NB4 (cell line): ENCODE measurements around the gene FBXO7.

Experiments used
- DNase-seq: peaks from one replicate; pipeline ENCODE4 v3.0.0; 2010; ENCODE audit warnings: low read depth
- H3K4me3 ChIP-seq: one replicate; pipeline ENCODE4 v1.5.1; 2011; ENCODE audit warnings: mild to moderate bottlenecking, low read depth, low read length, moderate library complexity
- MAX ChIP-seq: IDR thresholded peaks from 2 replicates; pipeline ENCODE4 v1.6.1; 2011; ENCODE audit warnings: low read depth, low read length
- MYC ChIP-seq: IDR thresholded peaks from 2 replicates; pipeline ENCODE4 v1.6.1; 2011; ENCODE audit warnings: low read depth, low read length
- POLR2A ChIP-seq: IDR thresholded peaks from 2 replicates; pipeline ENCODE4 v1.6.1; 2011; ENCODE audit warnings: mild to moderate bottlenecking; ENCODE audit not compliant: insufficient read length; ENCODE audit errors: extremely low read depth
- TF ChIP-seq, protein P1 (sequence below): IDR thresholded peaks from one replicate; pipeline ENCODE4 v1.5.1; 2012; ENCODE audit warnings: low read depth, low read length

FBXO7 gene

DNA sequence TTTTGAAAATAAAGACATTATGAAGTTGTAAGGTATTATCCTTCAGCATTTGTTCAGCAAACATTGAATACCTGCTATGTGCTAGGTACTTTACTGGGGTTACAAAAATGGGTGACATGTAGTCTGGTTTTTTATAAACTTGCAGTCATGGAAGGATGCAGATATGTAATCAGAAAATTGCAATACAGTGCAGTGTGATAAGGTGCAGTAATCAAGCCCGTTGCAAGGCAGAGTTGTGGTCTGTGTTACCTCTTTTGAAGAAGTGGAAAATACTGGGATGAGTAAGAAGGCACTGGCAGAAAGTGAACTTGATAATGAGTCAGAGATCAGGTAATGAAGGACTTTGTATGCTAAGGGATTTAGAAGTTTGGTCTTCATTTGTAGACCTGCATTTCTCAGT lies 8.1 kb downstream of the FBXO7 start:
- DNase-seq, result no peak
- H3K4me3 ChIP-seq, result no peak overlapping the region
- TF ChIP-seq POLR2A, result no peak
- no peak for TF ChIP-seq MYC
- TF ChIP-seq MAX, result no peak
- TF ChIP-seq, protein P1, sequence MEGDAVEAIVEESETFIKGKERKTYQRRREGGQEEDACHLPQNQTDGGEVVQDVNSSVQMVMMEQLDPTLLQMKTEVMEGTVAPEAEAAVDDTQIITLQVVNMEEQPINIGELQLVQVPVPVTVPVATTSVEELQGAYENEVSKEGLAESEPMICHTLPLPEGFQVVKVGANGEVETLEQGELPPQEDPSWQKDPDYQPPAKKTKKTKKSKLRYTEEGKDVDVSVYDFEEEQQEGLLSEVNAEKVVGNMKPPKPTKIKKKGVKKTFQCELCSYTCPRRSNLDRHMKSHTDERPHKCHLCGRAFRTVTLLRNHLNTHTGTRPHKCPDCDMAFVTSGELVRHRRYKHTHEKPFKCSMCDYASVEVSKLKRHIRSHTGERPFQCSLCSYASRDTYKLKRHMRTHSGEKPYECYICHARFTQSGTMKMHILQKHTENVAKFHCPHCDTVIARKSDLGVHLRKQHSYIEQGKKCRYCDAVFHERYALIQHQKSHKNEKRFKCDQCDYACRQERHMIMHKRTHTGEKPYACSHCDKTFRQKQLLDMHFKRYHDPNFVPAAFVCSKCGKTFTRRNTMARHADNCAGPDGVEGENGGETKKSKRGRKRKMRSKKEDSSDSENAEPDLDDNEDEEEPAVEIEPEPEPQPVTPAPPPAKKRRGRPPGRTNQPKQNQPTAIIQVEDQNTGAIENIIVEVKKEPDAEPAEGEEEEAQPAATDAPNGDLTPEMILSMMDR, result no peak

DNA sequence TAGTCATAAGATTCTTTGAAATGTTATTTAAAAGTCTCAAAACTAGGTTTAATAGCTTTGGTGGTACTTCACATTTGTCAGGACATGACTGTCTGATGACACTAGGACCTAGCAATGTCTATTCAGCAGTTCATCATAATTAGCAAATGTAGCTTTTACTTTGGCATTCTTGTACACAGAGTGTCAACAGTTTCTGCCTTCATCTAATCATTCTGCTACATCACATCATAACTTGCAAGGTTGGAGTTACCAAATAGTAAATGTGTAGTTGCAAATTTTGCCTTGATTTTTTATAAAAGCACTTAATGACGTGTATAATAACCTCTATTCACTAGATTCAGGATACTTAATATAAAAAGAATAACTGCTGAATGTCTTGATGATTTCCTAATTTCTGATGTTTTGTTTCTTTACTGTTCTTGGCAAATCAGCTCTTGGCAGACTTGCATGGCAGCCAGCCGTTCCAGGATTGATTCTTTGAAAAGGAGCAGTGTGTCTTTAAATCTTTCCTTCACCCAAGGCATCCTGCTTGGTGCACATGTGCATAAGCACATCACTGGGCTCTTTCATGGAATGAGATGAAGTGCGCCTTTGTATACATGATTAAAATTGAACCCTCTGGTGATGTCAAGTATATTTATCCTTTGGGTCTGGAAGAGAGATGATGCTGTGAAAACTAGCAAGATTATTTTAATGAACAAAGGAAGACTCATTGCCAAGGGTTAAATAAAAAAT lies 12.2 kb downstream of the FBXO7 start:
- no peak for DNase-seq
- no peak overlapping the region for H3K4me3 ChIP-seq
- TF ChIP-seq, protein P1, result no peak
- TF ChIP-seq MAX, result no peak
- TF ChIP-seq MYC, result no peak
- no peak for TF ChIP-seq POLR2A

DNA sequence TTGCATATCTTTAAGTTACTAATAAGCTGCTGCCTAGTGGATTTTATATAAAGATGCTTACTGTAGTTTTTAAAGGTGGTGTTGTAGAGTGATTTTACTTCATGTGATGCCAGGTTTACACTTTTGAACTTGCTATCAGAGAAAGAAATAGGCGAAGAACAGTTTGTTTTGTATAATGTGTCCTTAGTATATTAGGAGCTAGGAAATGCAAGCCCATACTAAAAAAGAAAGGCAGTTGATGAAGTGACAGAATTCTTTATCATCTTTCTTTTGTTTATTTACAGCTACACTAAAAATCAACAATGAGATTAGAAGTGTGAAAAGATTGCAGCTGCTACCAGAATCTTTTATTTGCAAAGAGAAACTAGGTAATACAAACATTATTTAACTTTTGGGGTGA lies 12.8 kb downstream of the FBXO7 start:
- no peak for DNase-seq
- TF ChIP-seq POLR2A, result no peak
- TF ChIP-seq, protein P1, result no peak
- no peak for TF ChIP-seq MYC
- TF ChIP-seq MAX, result no peak
- H3K4me3 ChIP-seq, result no peak overlapping the region

DNA sequence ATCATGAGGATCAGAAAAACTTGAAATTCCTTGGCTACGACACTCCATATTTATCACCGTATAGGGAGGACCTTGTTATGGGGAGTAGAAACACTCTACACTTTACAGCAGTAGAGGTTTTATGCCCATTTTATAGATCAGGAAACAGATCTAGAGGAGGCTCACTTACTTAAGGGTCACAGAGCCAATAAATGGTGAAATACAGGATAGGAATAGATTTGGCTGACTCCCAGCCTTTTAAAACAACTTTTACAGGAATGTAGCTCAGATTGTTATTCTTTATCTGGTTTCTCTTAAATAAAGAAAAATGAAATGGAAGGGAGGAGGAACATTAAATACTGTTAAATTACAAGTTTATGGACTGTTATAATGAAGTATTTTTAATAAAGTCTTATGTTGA lies 14.8 kb downstream of the FBXO7 start:
- H3K4me3 ChIP-seq, result no peak overlapping the region
- DNase-seq, result no peak
- TF ChIP-seq, protein P1, result no peak
- TF ChIP-seq POLR2A, result no peak
- no peak for TF ChIP-seq MAX
- no peak for TF ChIP-seq MYC

DNA sequence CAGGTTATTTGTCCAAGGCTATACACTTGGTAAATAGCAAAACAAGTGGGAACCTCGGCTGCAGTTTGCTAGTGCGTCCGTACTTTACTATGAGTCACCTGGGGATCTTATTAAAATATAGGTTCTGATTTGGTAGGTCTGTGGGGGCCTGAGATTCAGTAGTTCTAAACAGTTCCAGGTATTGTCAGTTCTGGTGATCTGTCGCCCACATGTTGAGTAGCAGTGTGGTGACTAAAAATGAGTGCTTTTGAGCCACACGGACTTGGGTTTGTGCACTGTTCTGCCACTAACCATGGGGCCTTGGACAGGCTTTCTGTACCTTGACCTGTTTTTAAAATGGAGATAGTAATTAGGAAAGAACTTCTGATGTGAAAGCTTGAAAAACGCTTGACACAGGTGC lies 15.7 kb downstream of the FBXO7 start:
- H3K4me3 ChIP-seq, result no peak overlapping the region
- DNase-seq, result no peak
- TF ChIP-seq, protein P1, result no peak
- no peak for TF ChIP-seq MYC
- no peak for TF ChIP-seq MAX
- TF ChIP-seq POLR2A, result no peak

DNA sequence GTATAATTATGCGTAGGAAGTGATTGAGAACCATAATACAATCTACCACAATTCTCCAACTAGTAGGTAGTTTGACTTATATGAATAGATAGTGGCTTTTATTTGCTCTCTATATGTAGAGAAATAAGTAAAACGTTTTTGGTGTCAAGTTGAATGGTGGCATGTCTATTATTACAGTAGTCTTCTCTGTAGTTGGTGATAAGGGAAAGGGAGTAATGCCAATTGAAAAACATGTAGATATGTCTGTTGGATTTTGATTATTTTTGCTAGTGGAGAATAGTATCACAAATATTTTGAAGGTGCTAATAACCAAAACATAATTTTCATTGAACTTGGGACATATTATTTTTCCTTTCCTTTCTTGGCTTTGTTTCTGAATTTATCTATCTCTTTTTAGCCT lies 17.5 kb downstream of the FBXO7 start:
- H3K4me3 ChIP-seq, result no peak overlapping the region
- no peak for TF ChIP-seq MAX
- DNase-seq, result no peak
